H7 (cell line): Measurements from ENCODE around the gene PTPRN2. TPM values are rescaled to one million over a fixed set of nuclear protein-coding genes. Genes with fewer than 3 reads are reported as not detected.

Experiments used
- DNase-seq: peaks from one replicate; pipeline ENCODE4 v3.0.0; 2012
- H3K27me3 ChIP-seq: 2 replicates; pipeline ENCODE4 v1.6.0; 2011; ENCODE audit warnings: mild to moderate bottlenecking, low read length; ENCODE audit not compliant: control insufficient read depth, insufficient read depth
- H3K36me3 ChIP-seq: replicated peaks from 2 replicates; pipeline ENCODE4 v1.5.1; 2011; ENCODE audit warnings: low read length; ENCODE audit not compliant: control insufficient read depth, insufficient read depth
- H3K4me3 ChIP-seq: 2 replicates; pipeline ENCODE4 v1.5.1; 2011; ENCODE audit warnings: low read depth, mild to moderate bottlenecking, control low read depth, low read length, moderate library complexity; ENCODE audit not compliant: insufficient read depth
- total RNA-seq: library from RNA; depleted of rRNA; stranded (reverse); fragments of >200 nt; shearing (Covaris generic); gene quantifications from 2 replicates; pipeline ENCODE4 v1.2.3, GENCODE V29; 2014

PTPRN2 gene
- total RNA-seq, 1 experiment from 2014 or later: 0.80 TPM

DNA sequence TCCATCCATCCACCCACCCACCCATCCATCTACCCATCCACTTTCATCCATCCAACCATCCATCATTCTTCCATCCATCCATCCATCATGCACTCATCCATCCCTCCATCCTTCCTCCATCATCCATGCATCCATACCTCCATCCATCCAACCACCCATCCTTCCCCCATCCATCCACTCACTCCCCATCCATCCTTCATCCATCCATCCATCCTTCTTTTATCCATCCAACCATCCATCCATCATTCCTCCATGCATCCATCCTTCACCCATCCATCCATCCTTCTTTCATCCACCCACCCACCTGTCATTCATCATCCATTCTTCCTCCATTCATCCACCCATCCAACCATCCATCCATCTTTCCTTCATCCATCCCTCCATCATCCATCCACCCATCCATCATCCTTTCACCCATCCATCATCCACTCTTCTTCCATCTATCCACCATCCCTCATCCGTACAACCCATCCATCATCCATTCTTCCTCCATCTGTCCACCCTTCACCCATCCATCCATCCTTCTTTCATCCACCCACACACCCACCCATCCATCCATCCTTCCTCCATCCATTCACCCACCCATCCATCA is 822.6 kb downstream of the PTPRN2 start:
- Histone ChIP-seq H3K27me3 (no peaks in the 10 kb centered on the region), H3K36me3 (no peaks in the 10 kb centered on the region), H3K4me3 (no peak overlapping the region)
- DNase-seq: no peak

DNA sequence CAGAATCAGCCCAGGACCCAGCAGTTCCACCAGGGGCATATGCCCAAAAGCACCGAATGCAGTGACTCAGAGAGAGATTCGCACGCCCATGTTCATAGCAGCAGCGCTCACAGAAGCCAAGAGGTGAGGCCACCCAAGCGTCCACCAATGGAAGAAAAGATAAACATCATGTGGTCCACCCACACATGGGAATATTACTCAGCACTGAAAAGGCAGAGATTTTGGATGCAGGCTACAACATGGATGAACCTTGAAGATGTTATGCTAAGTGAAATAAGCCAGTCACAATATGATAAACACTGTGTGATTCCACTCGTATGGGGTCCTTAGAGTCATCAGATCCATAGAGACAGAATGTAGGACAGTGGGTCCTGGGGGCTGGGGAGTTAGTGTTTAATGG is 823.4 kb downstream of the PTPRN2 start:
- Histone ChIP-seq H3K27me3 (no peaks in the 10 kb centered on the region), H3K4me3 (no peak overlapping the region), H3K36me3 (no peaks in the 10 kb centered on the region)
- DNase-seq: no peak

DNA sequence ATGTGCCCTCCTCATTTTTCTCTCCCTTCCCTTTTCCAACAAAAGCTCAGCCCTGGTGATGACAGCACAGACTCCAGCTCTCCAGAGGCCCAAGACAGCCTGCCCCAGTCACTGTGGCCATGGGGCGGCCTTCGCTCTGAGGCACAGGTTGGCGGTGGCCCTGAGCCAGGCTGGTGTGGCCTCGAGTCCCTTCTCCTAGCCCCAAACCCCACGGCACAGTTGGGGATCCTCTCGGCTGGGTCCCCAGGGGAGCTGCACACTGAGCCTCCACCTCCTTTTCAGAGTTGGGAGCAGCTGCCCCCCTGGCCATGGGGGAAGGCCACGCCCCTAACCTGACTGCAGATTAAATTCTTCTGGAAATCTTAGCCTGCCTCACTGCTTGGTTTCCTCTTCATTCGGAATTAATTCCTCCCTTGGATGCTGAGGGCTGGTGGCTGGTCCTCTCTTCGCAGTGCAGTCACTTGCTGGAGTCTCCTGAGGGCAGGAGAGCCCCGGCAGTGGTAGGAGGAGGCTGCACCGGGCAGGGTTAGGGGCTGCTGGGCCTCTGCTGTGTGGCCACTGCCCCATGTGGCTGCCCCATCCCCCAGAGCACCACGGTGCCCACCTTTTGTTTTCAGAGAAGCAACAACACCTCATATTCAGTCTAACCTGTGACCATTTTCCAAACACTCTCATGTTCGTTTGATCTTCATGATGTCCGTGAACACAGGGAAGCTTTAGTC is 824.2 kb downstream of the PTPRN2 start:
- Histone ChIP-seq H3K27me3 (no peaks in the 10 kb centered on the region), H3K36me3 (no peaks in the 10 kb centered on the region), H3K4me3 (no peak overlapping the region)
- DNase-seq: no peak

DNA sequence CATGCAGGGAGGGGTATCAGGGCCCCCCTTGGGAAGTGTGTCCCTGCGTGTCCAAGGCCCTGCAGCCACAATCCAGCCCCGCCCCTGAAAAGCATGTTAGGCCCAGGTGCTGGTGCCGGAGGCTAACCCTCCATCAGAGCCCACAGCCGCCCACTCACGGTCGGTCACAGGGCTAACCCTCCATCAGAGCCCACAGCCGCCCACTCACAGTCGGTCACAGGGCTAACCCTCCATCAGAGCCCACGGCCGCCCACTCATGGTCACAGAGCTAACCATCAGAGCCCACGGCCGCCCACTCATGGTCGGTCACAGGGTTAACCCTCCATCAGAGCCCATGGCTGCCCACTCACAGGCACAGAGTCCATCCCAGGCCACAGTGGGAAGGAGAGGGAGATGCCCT is 824.8 kb downstream of the PTPRN2 start:
- DNase-seq: no peak
- H3K4me3 ChIP-seq: no peak overlapping the region
- no peaks in the 10 kb centered on the region for H3K27me3 ChIP-seq
- no peaks in the 10 kb centered on the region for H3K36me3 ChIP-seq

DNA sequence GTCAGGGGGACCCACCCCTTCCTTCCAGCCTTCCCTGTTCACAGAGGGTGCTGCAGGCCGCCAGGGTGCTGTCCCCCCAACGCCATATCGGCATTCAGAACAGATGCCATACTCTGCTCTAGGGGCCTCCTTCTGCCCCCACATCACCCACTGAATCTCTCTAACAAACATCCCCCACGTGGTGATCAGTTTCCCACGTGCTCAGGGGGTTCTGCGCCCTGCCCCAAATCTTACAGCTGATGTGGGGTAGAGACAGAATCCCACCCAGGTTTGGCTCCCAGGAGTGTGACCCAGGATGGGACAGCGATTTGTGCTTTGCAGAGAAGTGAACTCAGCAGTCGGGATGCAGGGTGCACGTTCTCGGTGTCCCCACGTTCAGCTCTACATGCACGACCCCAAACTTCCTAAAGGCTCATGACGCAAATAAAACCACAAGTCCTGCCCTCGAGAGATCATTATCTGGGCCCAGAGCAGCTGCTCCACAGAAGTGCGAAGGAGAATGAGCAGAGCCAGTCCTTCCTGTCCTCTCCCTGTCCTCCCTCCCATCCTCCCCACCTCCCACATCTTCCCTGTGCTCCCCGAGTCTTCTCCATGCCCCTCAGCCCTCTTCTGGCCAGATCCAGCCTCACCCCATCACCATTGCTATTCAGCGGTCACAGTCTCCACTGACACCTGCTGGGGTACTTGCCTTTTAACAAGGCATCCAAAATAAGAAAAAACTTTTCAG is 827.5 kb downstream of the PTPRN2 start:
- Histone ChIP-seq H3K27me3 (no peaks in the 10 kb centered on the region), H3K4me3 (no peak overlapping the region), H3K36me3 (no peaks in the 10 kb centered on the region)
- DNase-seq: peak; percentile 85

DNA sequence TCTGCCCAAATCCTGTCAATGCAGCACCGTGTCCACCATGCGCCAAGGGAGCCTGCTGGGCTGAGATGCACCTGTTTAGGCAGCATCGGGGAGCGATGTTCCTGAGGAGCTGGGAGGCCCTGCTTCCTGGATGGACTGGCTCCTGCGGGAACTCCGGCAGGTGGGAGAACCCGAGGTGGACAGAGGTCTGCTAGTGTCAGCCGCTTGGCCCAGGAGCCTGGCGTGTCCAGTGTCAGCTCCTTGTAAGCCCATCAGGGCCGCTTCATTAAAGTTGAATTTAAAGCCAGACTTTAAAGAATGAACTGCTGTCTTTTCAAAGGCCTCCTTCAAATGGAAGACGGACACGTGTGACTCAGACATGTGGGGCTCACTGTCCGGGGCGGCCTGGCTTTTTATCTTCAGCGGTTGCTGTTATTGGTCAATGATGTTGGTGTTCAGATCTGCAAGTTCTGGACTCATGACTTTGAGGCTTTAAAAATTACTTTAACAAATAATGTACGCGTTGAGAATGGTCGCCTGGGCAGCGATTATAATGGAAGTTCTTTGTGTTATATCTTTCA is 828.3 kb downstream of the PTPRN2 start:
- Histone ChIP-seq H3K27me3 (no peaks in the 10 kb centered on the region), H3K36me3 (no peaks in the 10 kb centered on the region), H3K4me3 (no peak overlapping the region)
- DNase-seq: no peak

DNA sequence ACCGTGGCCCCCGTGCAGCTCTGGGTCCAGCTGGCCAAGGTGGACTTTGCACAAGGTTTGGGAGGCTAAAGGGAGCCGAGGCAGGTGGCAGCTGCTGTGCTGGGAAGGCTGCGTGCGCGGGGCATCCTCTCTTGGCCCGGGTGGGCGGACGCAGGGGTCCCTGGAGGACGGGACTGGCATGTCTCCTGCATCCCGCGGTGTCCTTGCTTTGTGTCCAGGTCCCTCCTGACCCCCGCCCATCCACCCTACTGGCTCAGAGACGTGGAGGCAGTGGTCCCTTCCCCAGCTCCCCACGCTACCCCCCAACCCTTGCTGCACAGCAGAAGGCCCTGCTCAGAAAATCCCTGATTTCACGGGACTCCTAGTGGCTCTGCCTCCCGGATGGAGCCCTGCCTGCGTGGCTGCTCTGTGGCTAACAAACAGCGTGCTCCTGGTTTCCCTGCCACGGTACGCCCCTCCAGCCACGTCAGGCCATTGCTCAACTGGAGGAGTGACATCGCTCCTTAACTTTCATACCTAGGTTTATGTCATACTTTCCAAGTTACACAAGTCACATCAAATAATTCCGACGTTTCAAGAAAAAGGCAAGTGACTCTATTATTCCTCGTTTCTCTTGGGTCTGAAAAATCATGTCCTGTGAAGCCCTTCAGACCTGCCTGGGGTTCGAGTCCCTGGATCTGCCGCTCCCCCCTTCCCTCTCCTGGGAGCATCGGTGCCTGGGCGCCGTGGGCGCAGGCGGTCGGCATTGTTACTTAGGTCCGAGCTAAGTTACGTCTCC is 829.0 kb downstream of the PTPRN2 start:
- H3K36me3 ChIP-seq: no peaks in the 10 kb centered on the region
- H3K27me3 ChIP-seq: no peaks in the 10 kb centered on the region
- no peak for DNase-seq
- H3K4me3 ChIP-seq: no peak overlapping the region

DNA sequence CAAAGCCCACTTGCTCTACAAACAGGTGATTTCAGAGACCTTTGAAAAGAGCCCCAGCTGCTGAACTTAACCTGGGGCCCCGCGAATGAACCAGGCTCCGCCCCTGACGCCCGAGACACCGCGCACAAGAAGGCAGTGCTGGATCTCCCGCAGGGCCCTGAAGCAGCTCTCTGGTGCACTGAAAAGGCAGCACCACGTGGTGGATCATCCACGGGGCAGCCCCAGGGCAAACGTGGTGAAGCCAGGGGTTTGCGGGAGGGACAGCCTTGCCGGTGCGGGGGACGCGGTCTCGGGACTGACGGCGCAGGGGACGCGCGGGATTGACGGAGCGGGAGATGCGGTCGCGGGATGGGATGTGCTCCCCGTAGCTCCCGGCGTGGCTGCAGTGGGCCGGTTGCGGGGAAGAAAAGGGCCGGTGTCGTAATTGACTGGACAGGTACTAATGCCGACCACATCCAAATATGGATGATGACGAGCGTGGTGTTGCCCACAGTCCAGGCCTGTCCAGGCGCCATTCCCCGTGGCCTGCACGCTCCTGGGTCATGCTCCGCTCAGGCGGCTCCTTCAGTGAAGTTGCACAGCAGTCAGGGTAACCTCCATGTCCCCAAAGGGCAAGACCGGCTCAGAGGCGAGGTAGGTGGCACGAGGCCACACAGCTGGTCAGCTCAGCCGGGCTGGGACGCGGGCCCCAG is 829.7 kb downstream of the PTPRN2 start:
- no peak overlapping the region for H3K4me3 ChIP-seq
- DNase-seq: peak; percentile 87

DNA sequence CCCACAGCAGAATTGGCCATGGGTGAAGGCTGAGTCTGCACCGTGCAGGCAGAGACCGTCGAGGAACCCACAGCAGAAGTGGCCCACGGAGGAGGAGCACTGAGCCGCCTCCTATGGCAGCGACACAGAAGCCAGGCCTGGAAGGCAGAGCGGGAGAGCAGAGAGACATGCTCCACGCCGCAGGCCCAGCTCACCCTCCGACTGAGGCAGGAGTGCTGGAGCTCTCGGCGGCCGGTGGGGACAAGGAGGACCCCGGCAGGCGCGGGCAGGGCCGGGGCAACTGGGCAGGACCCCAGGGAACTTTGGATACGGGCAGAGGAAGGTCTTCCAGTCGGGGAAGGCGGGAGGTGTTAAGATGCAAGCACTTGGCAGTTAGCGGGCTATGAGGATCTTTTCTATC is 830.4 kb downstream of the PTPRN2 start:
- no peak for DNase-seq
- Histone ChIP-seq H3K4me3 (no peak overlapping the region), H3K27me3 (no peaks in the 10 kb centered on the region), H3K36me3 (no peaks in the 10 kb centered on the region)

More for the DNA sequence above, 829.7 kb downstream of the PTPRN2 start:
- Histone ChIP-seq H3K36me3 (no peaks in the 10 kb centered on the region), H3K27me3 (no peaks in the 10 kb centered on the region)

DNA sequence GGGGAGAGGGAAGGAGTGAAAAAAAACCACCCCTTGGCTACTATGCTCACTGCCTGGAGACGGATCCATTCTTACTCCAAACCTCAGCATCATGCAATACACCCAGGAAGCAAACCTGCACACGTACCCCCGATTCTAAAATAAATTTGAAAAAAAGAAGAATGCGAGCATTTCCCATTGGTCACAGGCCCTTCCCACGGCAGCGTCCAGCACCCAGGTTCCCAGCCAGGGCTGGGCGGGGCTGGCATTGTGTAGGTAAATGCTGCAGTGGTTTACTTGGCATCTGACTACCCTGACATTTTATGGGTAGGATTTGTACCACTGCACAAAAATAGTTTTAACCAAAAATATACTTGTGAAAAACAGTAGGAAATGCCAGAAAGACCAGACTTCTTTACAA is 831.9 kb downstream of the PTPRN2 start:
- H3K36me3 ChIP-seq: no peaks in the 10 kb centered on the region
- H3K27me3 ChIP-seq: no peaks in the 10 kb centered on the region
- H3K4me3 ChIP-seq: no peak overlapping the region
- no peak for DNase-seq

DNA sequence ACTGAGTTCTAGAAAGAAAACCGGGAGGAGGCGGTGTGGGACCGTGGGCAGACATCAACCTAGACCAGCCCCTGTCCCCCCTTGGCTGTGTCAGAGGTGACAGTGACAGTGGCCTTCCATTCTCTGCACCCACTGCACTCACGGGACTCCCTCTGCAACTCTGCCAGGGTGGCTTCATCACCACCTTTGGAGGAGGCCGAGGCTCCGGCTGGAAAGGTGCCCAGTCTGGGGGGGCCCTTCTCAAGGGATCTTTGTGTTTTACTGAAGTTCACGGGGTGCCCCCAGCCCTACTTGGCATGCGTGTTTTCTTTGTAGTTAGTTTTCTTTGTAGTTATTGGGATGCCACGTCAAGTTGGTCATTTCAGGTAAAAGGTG is 833.2 kb downstream of the PTPRN2 start:
- Histone ChIP-seq H3K27me3 (no peaks in the 10 kb centered on the region), H3K36me3 (no peaks in the 10 kb centered on the region), H3K4me3 (no peak overlapping the region)
- no peak for DNase-seq

DNA sequence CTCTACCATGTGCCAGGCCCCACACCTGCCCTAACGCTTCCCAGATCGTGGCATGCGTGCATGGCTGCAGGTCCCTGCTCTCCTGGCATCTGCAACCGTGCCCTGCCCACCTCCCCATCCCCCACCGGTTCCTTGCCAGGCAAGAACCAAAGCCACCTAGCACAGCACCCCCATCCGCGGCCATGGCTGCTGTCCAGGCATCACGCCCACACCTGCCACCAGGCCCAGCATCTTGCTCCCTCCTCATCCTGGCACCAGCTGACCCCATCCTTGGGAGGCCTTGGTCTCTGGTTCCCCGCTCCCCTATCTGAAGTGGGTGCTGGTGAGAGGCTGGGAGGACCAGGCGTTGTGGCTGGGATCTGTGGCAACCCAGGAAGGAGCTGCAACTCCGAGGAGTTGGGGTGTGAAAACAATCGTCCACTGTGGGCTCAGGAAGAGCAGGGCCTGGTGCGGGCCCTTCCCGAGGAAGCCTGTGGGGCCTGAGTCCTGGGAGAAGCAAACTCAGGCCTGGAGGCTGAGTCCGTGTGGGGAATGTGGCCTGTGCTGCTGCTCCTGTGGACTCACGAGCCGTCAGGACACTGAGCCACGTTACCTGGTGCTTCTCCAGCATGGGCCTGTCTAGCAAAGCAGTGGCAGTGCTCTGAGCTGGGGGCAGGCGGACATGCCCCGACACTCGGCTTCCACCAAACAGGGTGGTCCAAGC is 833.8 kb downstream of the PTPRN2 start:
- Histone ChIP-seq H3K4me3 (no peak overlapping the region), H3K27me3 (no peaks in the 10 kb centered on the region), H3K36me3 (no peaks in the 10 kb centered on the region)
- DNase-seq: no peak

DNA sequence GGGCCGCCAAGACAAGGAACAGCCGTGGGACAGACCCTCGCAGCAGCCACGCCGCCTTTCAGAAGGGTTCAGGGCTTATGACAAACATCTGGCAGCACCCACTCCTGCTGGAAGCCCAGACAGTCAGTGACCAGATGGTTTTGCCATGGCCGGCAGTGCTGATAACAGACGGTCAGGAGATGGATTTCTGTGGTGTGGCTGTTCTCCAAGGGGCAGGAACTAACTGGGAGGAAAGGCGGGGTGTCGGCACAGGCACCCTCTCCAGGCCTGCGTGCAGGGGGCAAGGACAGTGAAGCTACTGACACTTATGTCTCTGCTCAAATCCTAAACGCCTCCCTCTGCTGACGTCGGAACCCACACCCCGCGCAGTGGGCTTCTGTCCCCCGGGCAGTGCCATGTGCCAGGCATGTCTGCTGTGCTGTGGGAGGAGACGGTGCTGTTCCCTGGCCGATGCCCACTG is 834.8 kb downstream of the PTPRN2 start:
- Histone ChIP-seq H3K27me3 (no peaks in the 10 kb centered on the region), H3K36me3 (no peaks in the 10 kb centered on the region), H3K4me3 (no peak overlapping the region)
- no peak for DNase-seq
